ENCODE data around the gene SLC6A12.

SLC6A12 gene

GRCh38 chr12:197347-197746 lies 16.6 kb downstream of the SLC6A12 start:
- H3F3A ChIP-seq (ENCODE audit: insufficient read depth, low read length) = no peaks in the 10 kb centered on the region
- H3K36me3 ChIP-seq (ENCODE audit: insufficient read depth, low read length) = no peaks in the 10 kb centered on the region
- no peaks in the 10 kb centered on the region for H3K79me2 ChIP-seq (ENCODE audit: insufficient read depth, low read length)
- H3K9me3 ChIP-seq (ENCODE audit: low read length) = no peaks in the 10 kb centered on the region
- no peaks in the 10 kb centered on the region for H3K4me1 ChIP-seq (ENCODE audit: insufficient read depth, low read length, severe bottlenecking)
- no peak overlapping the region for H3K27ac ChIP-seq (ENCODE audit: low read depth, low read length, poor library complexity, severe bottlenecking)
- H3K9ac ChIP-seq (ENCODE audit: low read length) = no peak overlapping the region
- no peaks in the 10 kb centered on the region for H4K20me1 ChIP-seq (ENCODE audit: insufficient read depth, low read length)
- no peak for TF ChIP-seq CTCF (IDR thresholded peaks at IDR 0.05; ENCODE audit: low read length)
- no peak for TF ChIP-seq EZH2 (IDR thresholded peaks at IDR 0.05; ENCODE audit: borderline replicate concordance, low read length)
- H3K4me3 ChIP-seq (ENCODE audit: low read depth, low read length, poor library complexity, severe bottlenecking) = no peak overlapping the region
- no peak overlapping the region for H3K4me2 ChIP-seq (ENCODE audit: low read length)
- peaks cover 8% of the 10 kb centered on the region; the same call in 1 of the 2 replicates for H3K27me3 ChIP-seq (ENCODE audit: insufficient read depth, low read length)
- H3K9me2 ChIP-seq (ENCODE audit: low read depth, low read length) = no peaks in the 10 kb centered on the region
- no peak overlapping the region for H2AFZ ChIP-seq (ENCODE audit: low read length)

- Histone ChIP-seq H3F3A (ENCODE audit: insufficient read depth, low read length) (no peaks in the 10 kb centered on the region), H3K4me2 (ENCODE audit: low read length) (no peak overlapping the region), H3K36me3 (ENCODE audit: insufficient read depth, low read length) (no peaks in the 10 kb centered on the region), H3K79me2 (ENCODE audit: insufficient read depth, low read length) (no peaks in the 10 kb centered on the region), H2AFZ (ENCODE audit: low read length) (no peak overlapping the region), H3K4me3 (ENCODE audit: low read depth, low read length, poor library complexity, severe bottlenecking) (no peak overlapping the region), H3K9me2 (ENCODE audit: low read depth, low read length) (no peaks in the 10 kb centered on the region), H3K4me1 (ENCODE audit: insufficient read depth, low read length, severe bottlenecking) (no peaks in the 10 kb centered on the region), H3K9me3 (ENCODE audit: low read length) (no peaks in the 10 kb centered on the region), H3K9ac (ENCODE audit: low read length) (no peak overlapping the region), H3K27me3 (ENCODE audit: insufficient read depth, low read length) (peaks cover 4% of the 10 kb centered on the region; the same call in 1 of the 2 replicates), H4K20me1 (ENCODE audit: insufficient read depth, low read length) (no peaks in the 10 kb centered on the region), H3K27ac (ENCODE audit: low read depth, low read length, poor library complexity, severe bottlenecking) (no peak overlapping the region)
- TF ChIP-seq CTCF (IDR thresholded peaks at IDR 0.05; ENCODE audit: low read length) (no peak), EZH2 (IDR thresholded peaks at IDR 0.05; ENCODE audit: borderline replicate concordance, low read length) (no peak)
Measured at GRCh38 chr12:196436-196835, 17.5 kb downstream of the SLC6A12 start.

- H4K20me1 ChIP-seq (ENCODE audit: insufficient read depth, low read length) = no peaks in the 10 kb centered on the region
- no peak for TF ChIP-seq EZH2 (IDR thresholded peaks at IDR 0.05; ENCODE audit: borderline replicate concordance, low read length)
- TF ChIP-seq CTCF (IDR thresholded peaks at IDR 0.05; ENCODE audit: low read length) = no peak
- H3K9me3 ChIP-seq (ENCODE audit: low read length) = no peaks in the 10 kb centered on the region
- H2AFZ ChIP-seq (ENCODE audit: low read length) = no peak overlapping the region
- H3K79me2 ChIP-seq (ENCODE audit: insufficient read depth, low read length) = no peaks in the 10 kb centered on the region
- no peak overlapping the region for H3K4me3 ChIP-seq (ENCODE audit: low read depth, low read length, poor library complexity, severe bottlenecking)
- no peak overlapping the region for H3K27ac ChIP-seq (ENCODE audit: low read depth, low read length, poor library complexity, severe bottlenecking)
- no peaks in the 10 kb centered on the region for H3K36me3 ChIP-seq (ENCODE audit: insufficient read depth, low read length)
- peaks cover 4% of the 10 kb centered on the region; the same call in 1 of the 2 replicates for H3K27me3 ChIP-seq (ENCODE audit: insufficient read depth, low read length)
- H3K9ac ChIP-seq (ENCODE audit: low read length) = no peak overlapping the region
- H3K4me1 ChIP-seq (ENCODE audit: insufficient read depth, low read length, severe bottlenecking) = no peaks in the 10 kb centered on the region
- no peaks in the 10 kb centered on the region for H3F3A ChIP-seq (ENCODE audit: insufficient read depth, low read length)
- no peaks in the 10 kb centered on the region for H3K9me2 ChIP-seq (ENCODE audit: low read depth, low read length)
- H3K4me2 ChIP-seq (ENCODE audit: low read length) = no peak overlapping the region
Measured at GRCh38 chr12:195951-196350, 18.0 kb downstream of the SLC6A12 start.
